ENCODE measurements around the gene PERP.

Gene PERP

DNA sequence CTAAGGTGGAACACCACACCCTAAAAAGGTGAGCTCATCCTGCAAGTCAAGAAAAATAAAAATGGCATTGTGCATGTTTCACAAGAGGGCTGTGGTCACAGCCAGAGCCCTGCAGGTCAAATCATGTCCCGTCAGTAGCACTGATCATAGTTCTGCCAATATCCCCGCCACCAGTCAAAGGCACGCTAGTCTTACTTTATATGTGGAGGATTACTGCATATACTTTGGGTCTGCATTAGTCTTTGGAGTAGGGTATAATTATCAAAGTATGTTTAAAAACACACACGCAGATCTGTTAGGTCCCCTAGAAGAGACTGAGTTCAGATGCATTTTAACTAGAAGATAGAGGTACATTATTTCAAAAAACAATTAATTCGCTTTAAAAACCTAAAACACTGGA lies 1.8 kb downstream of the PERP start:
- DNase-seq (ENCODE audit: low spot score): no peak
- TF ChIP-seq CTCF (IDR thresholded peaks at IDR 0.05): no peak
- no peak overlapping the region for H3K4me3 ChIP-seq
- H3K27ac ChIP-seq: no peak overlapping the region

GRCh38 chr6:138104618-138105213 lies 2.5 kb downstream of the PERP start:
- no peak for TF ChIP-seq CTCF (IDR thresholded peaks at IDR 0.05)
- Histone ChIP-seq H3K4me3 (no peak overlapping the region), H3K27ac (no peak overlapping the region)
- no peak for DNase-seq (ENCODE audit: low spot score)

- no peak overlapping the region for H3K27ac ChIP-seq
- no peak overlapping the region for H3K4me3 ChIP-seq
- TF ChIP-seq CTCF (IDR thresholded peaks at IDR 0.05): no peak
- DNase-seq (ENCODE audit: low spot score): no peak
Observed at GRCh38 chr6:138103871-138104270, 3.3 kb downstream of the PERP start.

DNA sequence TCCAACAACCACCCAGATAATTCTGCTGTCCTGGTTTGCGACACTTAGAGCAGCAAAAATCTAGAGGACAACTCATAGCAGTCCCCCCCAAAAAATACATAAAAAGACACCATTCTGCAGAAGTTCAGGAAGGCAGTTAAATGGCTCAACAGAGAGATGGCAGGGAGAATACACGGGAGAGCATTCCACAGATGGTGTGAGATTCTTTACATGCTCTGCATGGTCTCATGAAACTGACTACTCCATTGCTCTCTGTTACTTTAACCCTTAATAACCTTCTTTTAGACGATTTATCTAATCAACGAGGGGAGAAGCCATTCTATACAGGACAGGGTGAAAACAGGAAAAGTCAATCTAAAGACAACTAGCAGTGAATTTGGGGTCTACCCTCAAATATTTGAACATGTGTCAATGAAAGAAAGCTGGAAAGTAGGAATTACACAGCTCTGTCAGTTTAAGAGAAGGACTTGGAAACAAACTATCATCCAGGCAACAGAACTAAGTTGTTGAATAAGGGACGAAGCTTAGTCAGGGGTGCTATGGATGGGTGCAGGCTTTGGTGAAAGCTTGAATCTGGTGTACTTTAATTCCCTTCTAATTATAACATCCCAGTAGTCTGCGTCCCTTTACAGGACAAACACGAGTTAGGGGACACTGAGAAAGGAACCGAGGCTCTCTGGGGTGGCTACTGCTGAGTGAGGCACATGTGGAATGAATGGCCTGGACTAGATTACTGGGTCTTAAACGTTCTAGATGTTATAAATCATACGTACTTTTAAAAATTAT lies 5.1 kb downstream of the PERP start:
- Histone ChIP-seq H3K27ac (no peak overlapping the region), H3K4me3 (no peak overlapping the region)
- TF ChIP-seq CTCF (IDR thresholded peaks at IDR 0.05): no peak
- no peak for DNase-seq (ENCODE audit: low spot score)

- TF ChIP-seq CTCF (IDR thresholded peaks at IDR 0.05): no peak
- no peak for DNase-seq (ENCODE audit: low spot score)
- Histone ChIP-seq H3K4me3 (no peak overlapping the region), H3K27ac (no peak overlapping the region)
Observed at GRCh38 chr6:138099832-138100231, 7.4 kb downstream of the PERP start.

DNA sequence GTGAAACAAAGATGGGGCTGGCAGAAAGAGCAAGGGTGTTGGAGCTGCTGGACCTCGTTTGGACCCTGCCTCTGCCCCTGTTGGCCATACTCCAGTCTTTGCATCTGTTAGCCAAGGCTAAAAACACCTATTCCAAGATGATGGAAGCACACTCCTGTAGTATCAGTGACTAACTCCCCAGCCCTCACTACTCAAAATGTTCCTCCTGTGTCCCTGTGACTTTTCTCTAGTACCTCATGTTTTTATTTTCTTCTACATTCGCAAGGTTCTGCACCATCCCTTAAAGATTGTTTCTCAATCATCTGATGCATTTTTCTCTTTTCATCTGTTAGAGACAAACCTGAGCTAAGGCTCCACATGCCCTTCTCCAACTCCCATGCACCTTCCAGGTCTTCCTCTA lies 8.9 kb downstream of the PERP start:
- no peak overlapping the region for H3K4me3 ChIP-seq
- no peak for TF ChIP-seq CTCF (IDR thresholded peaks at IDR 0.05)
- no peak for DNase-seq (ENCODE audit: low spot score)
- no peak overlapping the region for H3K27ac ChIP-seq

GRCh38 chr6:138094260-138094659 lies 13.0 kb downstream of the PERP start:
- no peak for TF ChIP-seq CTCF (IDR thresholded peaks at IDR 0.05)
- no peak for DNase-seq (ENCODE audit: low spot score)
- Histone ChIP-seq H3K27ac (no peak overlapping the region), H3K4me3 (no peak overlapping the region)
